ENCODE data around the gene GPC6.
"Not testable (repeated sequence)": the region's sequence is repeated elsewhere in the genome, so short reads cannot be mapped to it uniquely, and the experiment has no call there.

GPC6 gene

GRCh38 chr13:94192431-94192975, 965.9 kb downstream of the GPC6 start:
- no peak for DNase-seq

DNA sequence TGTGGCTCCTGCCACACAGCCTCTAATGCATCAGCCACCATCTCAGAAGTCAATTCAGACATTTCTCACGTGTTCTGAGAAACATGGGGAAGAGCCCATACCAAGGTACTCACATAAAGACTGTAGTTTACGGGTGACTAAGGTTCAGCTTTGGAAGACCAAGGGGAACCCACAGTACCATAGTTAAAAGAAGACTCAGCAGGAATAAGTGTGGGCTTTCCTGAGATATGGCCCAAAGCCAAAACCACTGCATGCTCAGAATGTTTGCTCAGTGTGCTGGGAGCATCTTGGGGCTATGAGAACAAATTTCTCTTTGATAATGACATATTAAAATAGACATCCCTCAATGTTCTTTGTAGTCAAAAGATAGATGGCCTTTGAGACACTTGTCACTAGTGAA, 969.1 kb downstream of the GPC6 start:
- DNase-seq: no peak

GRCh38 chr13:94196413-94196812, 969.8 kb downstream of the GPC6 start:
- DNase-seq: no peak

DNA sequence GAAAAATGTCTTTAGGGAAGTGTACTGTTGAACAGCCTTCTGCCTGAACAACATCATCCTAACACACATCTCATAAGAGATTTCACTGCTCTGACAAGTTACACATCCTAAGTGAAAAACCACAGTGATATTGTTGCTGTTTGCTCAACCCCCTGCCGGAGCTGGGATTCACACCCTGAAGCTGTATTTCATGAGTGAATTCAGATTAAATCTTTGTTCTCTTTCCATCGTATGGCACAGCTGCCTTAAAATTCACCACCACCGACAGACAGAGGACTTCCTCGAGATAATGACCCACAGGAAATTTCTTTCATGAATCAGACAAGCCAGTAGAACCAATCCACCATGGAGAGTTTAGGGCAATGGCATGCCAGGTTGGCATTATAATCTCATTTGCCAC, 972.1 kb downstream of the GPC6 start:
- no peak for DNase-seq

- DNase-seq: no peak
Observed at GRCh38 chr13:94199135-94199534, 972.5 kb downstream of the GPC6 start.

GRCh38 chr13:94201022-94201421, 974.4 kb downstream of the GPC6 start:
- DNase-seq: no peak

GRCh38 chr13:94204163-94204562, 977.6 kb downstream of the GPC6 start:
- no peak for DNase-seq

GRCh38 chr13:94204946-94205345, 978.3 kb downstream of the GPC6 start:
- no peak for DNase-seq

- no peak for DNase-seq
Observed at GRCh38 chr13:94205896-94206295, 979.3 kb downstream of the GPC6 start.

DNA sequence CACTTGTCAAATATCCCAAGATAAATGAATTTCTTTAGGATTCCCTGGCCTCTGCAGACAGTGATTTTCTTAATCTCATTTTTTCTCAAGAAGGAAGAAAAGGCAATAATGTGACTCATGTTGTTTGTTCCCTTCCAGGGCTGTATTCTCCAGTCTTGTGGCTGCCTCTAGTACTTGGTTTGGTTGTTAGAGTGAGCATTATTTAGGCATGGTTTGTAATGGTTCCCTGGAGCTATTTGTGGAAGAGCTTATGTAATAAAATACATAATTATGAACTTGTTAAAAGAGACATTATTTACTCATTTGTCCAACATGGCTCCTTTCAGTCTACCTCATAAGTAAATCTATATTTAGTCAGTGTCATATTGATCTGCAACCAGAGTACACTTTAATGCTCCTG, 982.5 kb downstream of the GPC6 start:
- DNase-seq: no peak

GRCh38 chr13:94209913-94210312, 983.3 kb downstream of the GPC6 start:
- not testable (repeated sequence) for DNase-seq

- DNase-seq: no peak
Observed at GRCh38 chr13:94210816-94211215, 984.2 kb downstream of the GPC6 start.

DNA sequence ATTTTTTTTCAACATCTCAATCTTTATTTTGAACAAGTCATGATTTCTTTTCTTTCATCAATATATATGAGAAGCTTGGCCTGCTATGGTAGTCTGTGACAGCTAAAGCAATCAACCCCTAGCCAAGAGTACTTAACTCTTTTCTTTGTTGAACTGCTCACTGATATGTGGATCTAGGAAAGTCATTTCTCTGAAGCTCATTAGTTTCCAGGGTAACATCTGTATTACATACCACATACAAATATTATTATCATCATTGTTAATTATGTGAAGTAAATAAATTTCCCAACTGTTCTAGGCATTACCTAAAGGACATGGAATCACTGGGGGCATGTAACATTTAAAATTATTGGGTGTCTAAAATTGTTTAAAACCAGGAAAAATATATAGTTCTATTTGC, 985.6 kb downstream of the GPC6 start:
- no peak for DNase-seq

DNA sequence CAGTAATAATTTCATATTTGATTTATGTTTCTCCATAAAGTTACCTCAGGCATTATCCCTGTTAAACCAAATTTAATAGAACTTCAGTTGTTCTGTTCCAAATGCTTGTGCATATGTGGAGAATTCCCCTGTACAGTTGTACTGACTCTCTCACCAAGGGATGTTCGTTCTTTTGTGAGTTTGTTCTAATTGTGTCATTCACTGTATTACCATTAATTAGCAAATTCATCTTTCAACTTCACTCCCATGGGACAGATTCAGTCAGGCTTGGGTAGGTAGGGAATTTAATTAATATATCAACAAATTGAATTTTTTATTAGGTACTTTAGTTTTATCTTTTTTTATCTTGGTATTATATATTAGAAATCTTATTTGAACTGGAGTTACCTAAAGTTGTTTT, 987.5 kb downstream of the GPC6 start:
- DNase-seq: no peak

DNA sequence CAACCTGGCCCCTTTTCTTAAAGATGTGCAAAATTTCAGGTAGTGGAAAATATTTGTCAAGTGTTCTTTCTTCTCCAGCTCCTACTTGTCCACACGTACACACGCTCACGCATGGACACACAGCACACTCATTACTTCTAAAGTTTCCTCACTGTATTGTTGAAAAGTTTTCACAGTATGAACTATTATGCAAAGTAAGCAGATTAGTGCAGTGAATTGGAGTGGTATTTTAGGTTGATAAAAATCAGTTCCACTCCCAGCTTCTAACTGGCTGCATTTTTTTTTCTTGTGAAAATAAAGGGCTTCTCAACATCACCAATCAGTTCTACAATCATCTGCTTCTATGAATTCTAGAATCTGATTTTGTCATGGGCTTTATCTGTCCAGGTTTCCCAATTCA, 988.4 kb downstream of the GPC6 start:
- DNase-seq: no peak

DNA sequence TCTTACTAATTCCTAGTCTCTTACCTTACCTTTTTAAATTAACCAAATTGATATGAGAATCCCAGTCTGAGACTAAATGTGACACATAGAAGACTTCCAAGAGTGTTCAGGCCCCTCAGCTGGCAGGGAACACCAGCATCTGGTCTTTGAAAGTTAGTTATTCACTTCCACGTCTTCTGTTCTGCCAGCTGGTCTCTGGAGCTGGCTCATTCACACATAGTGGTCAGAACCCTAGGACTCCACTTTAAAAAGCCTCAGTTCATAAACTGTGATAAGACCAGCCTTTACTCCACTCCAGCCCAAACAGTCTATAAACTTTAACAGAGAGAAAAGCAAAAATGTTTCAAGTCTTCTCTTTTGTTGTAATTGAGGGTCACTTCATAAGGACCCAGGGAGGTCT, 989.9 kb downstream of the GPC6 start:
- DNase-seq: no peak

DNA sequence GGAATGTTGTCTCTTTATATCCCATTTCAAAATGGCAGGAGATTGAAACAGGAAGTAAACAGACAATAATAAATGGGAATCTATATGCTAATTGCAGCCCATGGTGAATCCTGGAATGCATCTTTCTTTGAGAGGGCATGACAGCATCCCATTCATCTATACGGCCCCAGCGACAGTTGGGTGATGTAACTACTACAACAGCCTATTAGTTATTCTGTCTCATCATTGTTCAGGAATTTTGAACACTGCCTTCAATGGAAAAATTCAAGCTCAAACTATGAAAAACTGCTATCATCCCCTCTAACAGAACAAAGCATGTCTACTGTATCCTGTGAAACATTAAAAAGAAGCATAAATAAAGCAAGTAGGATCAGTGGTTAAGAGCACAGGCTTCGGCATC, 990.8 kb downstream of the GPC6 start:
- DNase-seq: no peak

- DNase-seq: no peak
Observed at GRCh38 chr13:94218537-94218936, 991.9 kb downstream of the GPC6 start.

- DNase-seq: no peak
Observed at GRCh38 chr13:94218951-94219350, 992.3 kb downstream of the GPC6 start.

DNA sequence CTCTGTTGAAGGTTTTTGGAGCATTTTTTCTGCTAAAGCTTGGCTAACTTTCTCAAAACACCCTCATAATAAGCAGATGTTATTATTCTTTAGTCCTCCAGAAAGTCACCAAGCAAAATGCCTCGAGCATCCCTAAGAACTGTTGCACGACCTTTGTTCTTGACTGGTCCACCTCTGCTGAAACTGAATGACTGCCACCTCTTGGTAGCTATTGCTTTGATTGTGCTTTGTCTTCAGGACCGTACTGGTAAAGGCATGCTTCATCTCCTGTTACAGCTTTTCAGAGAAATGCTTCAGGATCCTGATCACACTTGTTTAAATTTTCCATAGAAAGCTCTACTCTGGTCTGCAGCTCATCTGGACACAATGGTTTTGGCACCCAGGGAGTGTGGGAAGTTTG, 998.1 kb downstream of the GPC6 start:
- no peak for DNase-seq

DNA sequence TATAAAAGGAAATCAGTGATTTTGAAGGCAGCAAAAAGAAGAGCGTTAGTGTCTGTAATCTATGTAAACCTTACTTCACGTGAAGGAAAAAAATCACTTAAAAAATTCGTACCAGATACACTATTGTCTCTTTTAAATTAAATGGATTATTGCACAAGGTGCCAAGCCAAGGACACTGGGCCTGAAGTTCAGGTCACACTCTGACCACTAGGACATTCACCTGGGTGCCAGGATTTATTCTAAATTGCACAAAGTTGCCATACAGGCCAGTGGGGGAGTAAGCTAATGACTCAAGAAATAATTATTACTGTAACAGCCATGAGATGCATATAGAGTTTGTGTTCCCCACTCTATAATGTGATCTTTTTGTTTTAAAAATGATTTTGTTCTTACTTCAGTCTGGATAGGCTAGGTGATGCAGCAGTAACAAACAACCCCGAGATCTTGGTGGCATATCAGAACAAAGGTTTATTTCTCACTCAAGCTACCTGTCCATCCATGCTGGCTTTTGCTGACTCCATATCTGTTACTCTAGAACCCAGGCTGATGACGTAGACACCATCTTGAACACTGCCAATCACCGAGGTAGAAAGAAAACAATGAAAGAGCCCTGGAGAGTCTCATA, 1000.8 kb downstream of the GPC6 start:
- DNase-seq: no peak

DNA sequence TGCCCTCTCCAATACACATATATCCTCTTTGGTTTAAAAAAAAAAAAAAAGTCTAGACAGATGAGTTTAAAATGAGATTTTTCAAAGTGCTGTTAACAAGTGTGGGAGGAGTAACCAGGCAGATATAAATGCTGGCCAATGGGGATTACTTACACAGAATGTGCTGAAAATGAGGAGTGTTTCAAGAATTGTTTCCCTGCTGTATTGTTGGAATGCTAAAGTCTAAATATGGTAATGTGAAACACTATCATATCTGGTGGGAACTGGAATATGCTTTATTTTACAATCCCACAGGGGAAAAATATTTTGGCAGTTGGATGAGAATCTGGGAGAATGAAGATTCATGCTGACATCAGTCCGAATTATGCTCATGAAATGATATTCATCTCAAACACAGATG, 1002.2 kb downstream of the GPC6 start:
- DNase-seq: no peak

DNA sequence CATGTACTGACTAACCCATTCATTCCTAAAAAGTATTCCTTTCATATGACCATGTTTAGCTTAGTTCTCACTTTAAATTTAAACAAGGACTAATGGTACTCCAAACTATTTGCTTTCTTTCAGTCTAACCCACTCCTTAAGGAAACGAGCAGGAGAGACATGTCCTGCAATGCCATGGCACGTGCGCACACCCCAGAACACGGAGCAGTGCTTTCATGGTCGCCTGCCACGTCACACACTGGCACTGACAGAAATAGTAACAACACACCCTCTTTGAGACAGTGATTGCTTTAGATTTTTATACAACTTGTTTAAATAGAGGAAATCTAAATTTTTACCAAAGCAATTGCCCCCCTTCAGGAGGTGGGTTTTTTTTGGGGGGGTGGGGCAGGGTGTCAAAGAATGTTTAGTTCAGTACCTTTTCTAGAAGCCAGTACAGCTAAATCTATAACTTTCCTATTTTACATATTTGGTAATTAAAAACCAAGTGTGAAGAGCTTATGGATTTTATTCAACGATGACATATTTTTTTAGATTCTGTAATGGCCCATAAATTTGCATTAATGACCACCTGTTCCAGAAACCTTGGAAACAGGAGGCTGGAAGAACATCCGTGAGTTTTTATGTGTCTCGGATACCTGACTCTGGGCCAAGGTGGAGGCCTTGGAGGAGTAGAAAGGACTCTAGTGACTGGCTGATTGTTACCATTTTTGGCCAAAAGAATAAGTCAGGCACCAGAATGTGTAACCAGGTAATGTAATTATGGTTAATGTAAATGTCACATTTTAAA, 1005.7 kb downstream of the GPC6 start:
- DNase-seq: no peak

GRCh38 chr13:94232956-94233355, 1006.3 kb downstream of the GPC6 start:
- DNase-seq: no peak

GRCh38 chr13:94233401-94233800, 1006.8 kb downstream of the GPC6 start:
- DNase-seq: no peak
